Measurements from ENCODE around the gene PIP4K2A. TPM values are rescaled to one million over a fixed set of nuclear protein-coding genes. Genes with fewer than 3 reads are reported as not detected.

Gene PIP4K2A
- total RNA-seq, 2 donors from 2014 or later = 13.2 to 17.4 TPM

DNA sequence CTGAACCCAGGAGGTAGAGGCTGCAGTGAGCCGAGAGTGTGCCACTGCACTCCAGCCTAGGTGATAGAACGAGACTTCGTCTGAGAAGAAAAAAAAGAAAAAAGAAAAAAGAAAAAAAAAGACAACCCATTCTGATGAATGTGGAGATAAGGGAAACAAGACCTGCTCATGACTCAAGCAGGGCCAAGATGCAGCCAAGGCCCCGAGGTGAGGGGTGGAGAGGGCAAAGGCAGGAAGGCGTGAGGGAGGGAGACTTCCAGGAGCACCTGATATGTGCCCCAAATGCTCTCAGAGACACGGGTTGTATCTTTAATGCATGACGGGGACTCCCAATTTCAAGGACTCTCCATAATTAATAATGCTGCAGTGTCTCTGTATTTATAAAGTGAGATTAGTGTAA lies 134.6 kb downstream of the PIP4K2A start:
- no peak overlapping the region for H3K27ac ChIP-seq
- intact Hi-C loops (cut with DNase I) = no loop called here
- no peaks in the 10 kb centered on the region for H3K4me1 ChIP-seq (replicated peaks)
- H3K27me3 ChIP-seq (replicated peaks; ENCODE audit: insufficient read depth) = no peaks in the 10 kb centered on the region
- H3K9me3 ChIP-seq = no peaks in the 10 kb centered on the region
- no peak for DNase-seq (ENCODE audit: low spot score)
- H3K4me3 ChIP-seq = no peak overlapping the region
- no peaks in the 10 kb centered on the region for H3K36me3 ChIP-seq
- WGBS = 84% methylated on average over 7 of the region's 7 CpGs
- TF ChIP-seq, protein P1, sequence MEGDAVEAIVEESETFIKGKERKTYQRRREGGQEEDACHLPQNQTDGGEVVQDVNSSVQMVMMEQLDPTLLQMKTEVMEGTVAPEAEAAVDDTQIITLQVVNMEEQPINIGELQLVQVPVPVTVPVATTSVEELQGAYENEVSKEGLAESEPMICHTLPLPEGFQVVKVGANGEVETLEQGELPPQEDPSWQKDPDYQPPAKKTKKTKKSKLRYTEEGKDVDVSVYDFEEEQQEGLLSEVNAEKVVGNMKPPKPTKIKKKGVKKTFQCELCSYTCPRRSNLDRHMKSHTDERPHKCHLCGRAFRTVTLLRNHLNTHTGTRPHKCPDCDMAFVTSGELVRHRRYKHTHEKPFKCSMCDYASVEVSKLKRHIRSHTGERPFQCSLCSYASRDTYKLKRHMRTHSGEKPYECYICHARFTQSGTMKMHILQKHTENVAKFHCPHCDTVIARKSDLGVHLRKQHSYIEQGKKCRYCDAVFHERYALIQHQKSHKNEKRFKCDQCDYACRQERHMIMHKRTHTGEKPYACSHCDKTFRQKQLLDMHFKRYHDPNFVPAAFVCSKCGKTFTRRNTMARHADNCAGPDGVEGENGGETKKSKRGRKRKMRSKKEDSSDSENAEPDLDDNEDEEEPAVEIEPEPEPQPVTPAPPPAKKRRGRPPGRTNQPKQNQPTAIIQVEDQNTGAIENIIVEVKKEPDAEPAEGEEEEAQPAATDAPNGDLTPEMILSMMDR (IDR thresholded peaks at IDR 0.05) = no peak
- TF ChIP-seq POLR2AphosphoS5 (IDR thresholded peaks at IDR 0.05) (no peak), POLR2A (IDR thresholded peaks at IDR 0.05) (no peak)

DNA sequence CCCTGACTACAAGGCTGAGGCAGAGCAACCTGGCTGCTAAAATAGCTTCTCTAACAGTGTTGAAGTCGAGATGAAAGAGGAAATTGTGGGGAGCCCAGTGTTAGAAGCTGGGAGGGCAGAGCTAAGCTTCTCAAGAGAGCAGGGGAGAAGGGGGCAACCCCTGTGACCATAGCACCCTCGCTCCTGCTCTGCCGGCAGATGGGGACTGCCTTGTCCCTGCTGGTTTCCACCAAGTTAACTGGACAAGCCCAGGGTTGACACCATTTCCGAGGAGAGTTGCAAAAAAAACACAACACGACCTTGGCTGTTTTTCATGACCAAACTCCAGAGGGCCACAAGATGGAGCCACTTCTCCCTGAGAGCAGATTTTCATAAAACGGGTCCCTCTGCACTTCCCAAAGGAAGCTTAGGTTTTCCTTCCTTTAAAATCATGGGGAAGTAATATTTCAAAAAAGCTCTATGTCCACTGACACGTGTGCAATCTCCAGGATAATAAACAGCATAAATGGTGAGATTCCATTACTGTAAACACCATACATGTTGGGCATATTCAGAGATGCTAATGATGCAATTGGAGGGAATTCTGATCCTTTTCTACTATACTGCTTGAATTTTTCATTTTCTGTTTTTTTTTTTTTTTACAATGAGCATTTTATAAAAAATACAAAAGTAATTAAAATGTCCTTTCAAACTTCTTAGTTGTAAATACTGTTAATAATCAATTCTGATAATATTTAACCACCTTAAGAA lies 140.4 kb downstream of the PIP4K2A start:
- Histone ChIP-seq H3K27ac (no peak overlapping the region), H3K4me3 (no peak overlapping the region), H3K4me1 (replicated peaks) (no peaks in the 10 kb centered on the region), H3K36me3 (no peaks in the 10 kb centered on the region), H3K9me3 (no peaks in the 10 kb centered on the region), H3K27me3 (replicated peaks; ENCODE audit: insufficient read depth) (no peaks in the 10 kb centered on the region)
- WGBS = 75% methylated on average over 7 of the region's 7 CpGs
- TF ChIP-seq, protein P1 (IDR thresholded peaks at IDR 0.05) = peak in 2 of 4 experiments; percentile 30
- no peak for TF ChIP-seq POLR2AphosphoS5 (IDR thresholded peaks at IDR 0.05)
- no peak for DNase-seq (ENCODE audit: low spot score)
- intact Hi-C loops (cut with DNase I) = no loop called here

DNA sequence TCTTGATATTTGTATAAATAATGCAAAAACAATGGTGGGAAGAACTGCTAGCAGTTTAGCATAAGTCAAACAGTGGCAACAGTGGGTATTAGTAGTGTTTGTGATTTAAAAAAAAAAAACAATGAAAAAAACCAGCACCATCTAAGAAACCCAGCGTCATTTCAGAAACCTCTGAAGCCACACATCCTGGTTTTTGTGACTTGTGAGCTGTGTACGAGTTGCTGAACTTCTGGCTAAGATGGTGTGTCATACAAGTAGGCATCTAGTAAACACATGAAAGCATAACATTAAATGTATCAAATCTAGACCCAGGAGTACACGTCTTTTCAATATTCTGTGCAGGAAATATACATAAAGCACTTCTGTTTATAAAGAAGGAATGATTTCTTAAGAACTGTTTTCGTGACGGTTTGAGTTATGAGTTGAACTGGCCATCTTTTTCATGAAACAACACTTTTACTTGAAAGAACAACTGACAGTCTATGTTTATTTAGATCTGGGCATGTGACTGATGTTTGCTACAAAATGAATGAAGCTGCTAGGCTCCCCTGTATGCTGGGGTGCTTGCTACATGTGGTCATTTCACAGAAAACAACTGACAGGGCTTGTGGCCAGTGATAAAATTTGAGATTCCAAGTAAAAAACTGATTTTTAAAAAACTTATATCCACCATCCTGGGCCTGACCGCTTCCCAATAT lies 143.5 kb downstream of the PIP4K2A start:
- WGBS = 79% methylated on average over 6 of the region's 6 CpGs
- Histone ChIP-seq H3K4me3 (no peak overlapping the region), H3K4me1 (replicated peaks) (no peaks in the 10 kb centered on the region), H3K27me3 (replicated peaks; ENCODE audit: insufficient read depth) (no peaks in the 10 kb centered on the region), H3K36me3 (no peaks in the 10 kb centered on the region), H3K9me3 (no peaks in the 10 kb centered on the region), H3K27ac (no peak overlapping the region)
- DNase-seq (ENCODE audit: low spot score) = no peak
- no peak for TF ChIP-seq POLR2A (IDR thresholded peaks at IDR 0.05)
- TF ChIP-seq, protein P1 (IDR thresholded peaks at IDR 0.05) = no peak
- TF ChIP-seq POLR2AphosphoS5 (IDR thresholded peaks at IDR 0.05) = no peak
- intact Hi-C loops (cut with DNase I) = no loop called here

DNA sequence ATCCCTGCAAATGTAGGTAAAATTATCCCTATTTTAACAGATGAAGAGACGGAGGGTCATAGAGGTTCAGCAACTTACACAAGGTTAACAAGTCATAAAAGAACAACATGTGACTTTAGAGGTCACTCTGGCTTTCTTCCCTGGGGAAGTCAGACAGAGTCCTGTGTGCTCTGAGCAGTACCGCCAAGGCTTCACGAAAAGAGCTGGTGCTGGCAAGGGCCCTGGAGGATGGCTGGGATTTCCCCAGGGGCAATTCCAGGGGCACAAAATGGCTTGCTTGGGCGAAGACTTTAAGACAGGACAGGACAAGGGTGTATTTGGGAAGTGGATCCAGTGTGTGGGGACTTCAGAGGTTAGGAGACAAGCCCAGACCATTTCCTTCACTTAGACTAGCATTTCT lies 144.1 kb downstream of the PIP4K2A start:
- H3K36me3 ChIP-seq = no peaks in the 10 kb centered on the region
- no peaks in the 10 kb centered on the region for H3K27me3 ChIP-seq (replicated peaks; ENCODE audit: insufficient read depth)
- TF ChIP-seq POLR2AphosphoS5 (IDR thresholded peaks at IDR 0.05) = no peak
- TF ChIP-seq POLR2A (IDR thresholded peaks at IDR 0.05) = no peak
- TF ChIP-seq, protein P1 (IDR thresholded peaks at IDR 0.05) = no peak
- no peak for DNase-seq (ENCODE audit: low spot score)
- no peak overlapping the region for H3K4me3 ChIP-seq
- no peak overlapping the region for H3K27ac ChIP-seq
- no peaks in the 10 kb centered on the region for H3K9me3 ChIP-seq
- intact Hi-C loops (cut with DNase I) = no loop called here
- 76% methylated on average over 4 of the region's 4 CpGs for WGBS
- no peaks in the 10 kb centered on the region for H3K4me1 ChIP-seq (replicated peaks)

DNA sequence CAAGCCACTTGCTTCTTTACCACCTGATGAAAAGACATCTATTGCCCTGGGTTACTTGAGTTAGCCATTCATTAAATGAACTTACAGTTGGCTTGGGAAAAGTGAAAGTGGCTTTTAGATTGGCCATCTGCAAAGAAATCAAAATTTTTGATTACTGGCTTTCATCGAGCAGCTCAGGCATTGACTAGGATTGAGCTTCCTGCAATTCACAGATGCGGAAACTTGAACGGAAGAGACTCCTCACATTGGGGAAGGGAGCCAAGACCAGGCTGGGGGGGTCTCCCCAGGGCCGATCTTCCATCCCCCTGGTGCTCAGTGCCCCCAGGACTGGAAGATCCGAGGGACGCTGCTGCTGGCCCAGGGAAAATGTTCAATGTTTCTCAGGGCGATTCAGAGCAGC lies 145.4 kb downstream of the PIP4K2A start:
- no peak overlapping the region for H3K27ac ChIP-seq
- 87% methylated on average over 7 of the region's 7 CpGs for WGBS
- intact Hi-C loops (cut with DNase I) = no loop called here

More for the DNA sequence above, 145.4 kb downstream of the PIP4K2A start:
- no peak for DNase-seq (ENCODE audit: low spot score)
- H3K9me3 ChIP-seq = no peaks in the 10 kb centered on the region
- TF ChIP-seq, protein P1 (IDR thresholded peaks at IDR 0.05) = no peak
- TF ChIP-seq POLR2A (IDR thresholded peaks at IDR 0.05) (no peak), POLR2AphosphoS5 (IDR thresholded peaks at IDR 0.05) (no peak)
- no peaks in the 10 kb centered on the region for H3K4me1 ChIP-seq (replicated peaks)
- no peak overlapping the region for H3K4me3 ChIP-seq
- H3K27me3 ChIP-seq (replicated peaks; ENCODE audit: insufficient read depth) = no peaks in the 10 kb centered on the region
- H3K36me3 ChIP-seq = no peaks in the 10 kb centered on the region

All from prostate gland (tissue), 2 donors.